Measurements from ENCODE around the gene NTN1. TPM values are rescaled to one million over a fixed set of nuclear protein-coding genes. Genes with fewer than 3 reads are reported as not detected.
"Not testable (repeated sequence)": the region's sequence is repeated elsewhere in the genome, so short reads cannot be mapped to it uniquely, and the experiment has no call there.

NTN1 gene
- total RNA-seq, 5 donors from 2014 or later (not counting 1 experiment from before 2014, with no cell fraction given): 0.07 to 0.15 (median 0.12) TPM; not detected in 1

DNA sequence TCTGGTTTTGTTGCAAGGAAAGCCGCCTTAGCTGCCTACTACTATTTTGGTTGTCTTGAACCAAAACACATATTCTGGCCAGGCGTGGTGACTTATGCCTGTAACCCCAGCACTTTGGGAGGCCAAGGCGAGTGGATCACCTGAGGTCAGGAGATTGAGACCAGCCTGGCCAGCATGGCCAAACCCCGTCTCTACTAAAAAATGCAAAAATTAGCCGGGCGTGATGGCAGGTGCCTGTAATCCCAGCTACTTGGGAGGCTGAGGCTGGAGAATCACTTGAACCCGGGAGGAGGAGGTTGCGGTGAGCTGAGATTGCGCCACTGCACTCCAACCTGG, 236.3 kb downstream of the NTN1 start:
- H3K4me1 ChIP-seq (ENCODE audit: control insufficient read depth in 1 of 2, extremely low read depth in 1 of 2, insufficient read depth in 2 of 2, low read length in 2 of 2); POLR2A ChIA-PET; H3K4me3 Mint-ChIP-seq; H3K4me3 ChIP-seq (ENCODE audit: control insufficient read depth in 1 of 2, extremely low read depth in 1 of 2, low read length in 1 of 2); H3K27ac ChIP-seq (ENCODE audit: low read length); H3K27me3 ChIP-seq (replicated peaks in 1 of 2; ENCODE audit: control insufficient read depth in 2 of 2, extremely low read depth in 1 of 2, insufficient read depth in 2 of 2, low read length in 1 of 2); H3K27ac Mint-ChIP-seq; H3K36me3 ChIP-seq (ENCODE audit: control insufficient read depth in 2 of 2, extremely low read depth in 1 of 2, insufficient read depth in 1 of 2, low read length in 1 of 2); H3K27me3 Mint-ChIP-seq; DNase-seq; CTCF ChIA-PET; H3K9me3 Mint-ChIP-seq; ATAC-seq (replicated peaks in 1 of 4); H3K36me3 Mint-ChIP-seq; H3K9me3 ChIP-seq: not testable (repeated sequence)
- WGBS (ENCODE audit: insufficient coverage): 96% methylated on average over 5 of the region's 9 CpGs
- peaks cover 22 to 26% (median 25%) of the 10 kb centered on the region in 3 donors for H3K4me1 Mint-ChIP-seq

DNA sequence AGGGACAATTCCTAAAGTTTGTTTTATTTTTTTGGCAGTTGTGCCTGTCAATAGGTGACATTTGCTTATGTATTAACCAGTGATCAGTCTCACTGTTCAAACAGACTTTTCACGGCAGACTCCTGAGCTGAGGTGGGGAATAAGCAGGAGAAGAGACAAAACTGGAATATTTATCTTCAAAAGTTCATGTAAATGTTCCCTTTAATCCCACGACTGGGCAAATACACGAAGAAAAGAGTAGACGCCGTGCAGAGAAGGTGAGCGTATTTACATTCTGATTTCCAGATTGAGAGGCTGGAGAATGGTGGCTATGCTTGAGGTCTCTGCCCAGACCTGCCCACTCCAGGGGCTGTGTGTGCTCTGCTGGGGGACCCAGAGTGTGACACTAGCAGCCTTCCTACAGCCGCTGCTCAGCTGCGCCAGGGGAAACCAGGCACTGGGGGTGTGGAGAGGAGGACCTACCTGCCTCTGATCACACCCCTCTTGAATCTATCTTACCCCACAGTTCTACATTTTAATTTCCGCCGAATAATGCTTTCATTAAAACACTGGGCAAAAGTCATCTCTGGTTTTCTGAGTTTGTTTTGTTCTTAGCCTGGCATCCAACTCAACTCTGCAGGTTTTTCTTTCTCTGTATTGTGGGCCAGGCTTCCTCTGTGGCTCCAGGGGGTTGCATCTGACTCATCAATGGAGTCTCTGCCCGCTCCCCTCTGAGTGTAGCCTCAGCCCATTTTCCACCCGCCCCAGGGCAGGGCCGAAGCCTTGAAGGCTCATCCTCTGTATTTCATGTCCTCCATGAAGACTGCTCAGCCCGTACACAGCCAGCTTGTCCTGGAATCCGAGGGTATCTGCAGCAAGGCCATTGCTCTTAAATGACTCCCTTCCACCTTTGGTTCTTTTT, 237.1 kb downstream of the NTN1 start:
- ChIA-PET CTCF (no interaction called here), POLR2A (no interaction called here)
- Histone ChIP-seq H3K4me3 (ENCODE audit: control insufficient read depth in 1 of 2, extremely low read depth in 1 of 2, low read length in 1 of 2) (no peak overlapping the region), H3K27me3 (replicated peaks in 1 of 2; ENCODE audit: control insufficient read depth in 2 of 2, extremely low read depth in 1 of 2, insufficient read depth in 2 of 2, low read length in 1 of 2) (no peaks in the 10 kb centered on the region), H3K27ac (ENCODE audit: low read length) (no peak overlapping the region), H3K9me3 (no peaks in the 10 kb centered on the region), H3K4me1 (ENCODE audit: control insufficient read depth in 1 of 2, extremely low read depth in 1 of 2, insufficient read depth in 2 of 2, low read length in 2 of 2) (peaks cover 5 to 7% of the 10 kb centered on the region in 2 experiments), H3K36me3 (ENCODE audit: control insufficient read depth in 2 of 2, extremely low read depth in 1 of 2, insufficient read depth in 1 of 2, low read length in 1 of 2) (no peaks in the 10 kb centered on the region)
- Mint-ChIP-seq H3K4me3 (no peak overlapping the region), H3K36me3 (peaks cover 3% of the 10 kb centered on the region), H3K4me1 (peaks cover 14 to 19% (median 17%) of the 10 kb centered on the region in 3 donors), H3K27me3 (no peaks in the 10 kb centered on the region), H3K27ac (no peak overlapping the region), H3K9me3 (no peaks in the 10 kb centered on the region)
- WGBS (ENCODE audit: insufficient coverage): 68% methylated on average over 5 of the region's 15 CpGs
- ATAC-seq (replicated peaks in 1 of 4) (no peak), DNase-seq (no peak)

DNA sequence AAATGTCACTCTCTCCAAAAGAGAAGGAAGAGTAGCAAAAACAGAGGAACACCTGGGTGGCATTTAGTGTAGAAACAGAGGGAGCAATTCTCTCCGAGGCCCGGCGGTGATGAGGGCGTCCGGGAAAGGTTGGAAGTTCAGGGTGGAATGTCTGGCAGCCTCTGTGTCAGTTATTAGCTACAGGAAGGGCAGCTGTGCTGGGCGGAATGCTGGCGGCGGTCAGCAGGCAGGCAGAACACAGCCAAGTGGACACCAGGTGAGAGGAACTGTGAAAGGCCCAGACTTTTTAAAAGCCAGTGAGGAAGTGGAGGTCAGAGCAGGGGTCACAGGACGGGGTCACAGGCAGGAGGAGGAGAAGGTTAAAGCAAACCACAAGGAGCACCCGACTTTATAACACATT, 238.1 kb downstream of the NTN1 start:
- Histone ChIP-seq H3K4me1 (ENCODE audit: control insufficient read depth in 1 of 2, extremely low read depth in 1 of 2, insufficient read depth in 2 of 2, low read length in 2 of 2) (peaks cover 0 to 3% of the 10 kb centered on the region in 2 experiments), H3K27ac (ENCODE audit: low read length) (no peak overlapping the region), H3K4me3 (ENCODE audit: control insufficient read depth in 1 of 2, extremely low read depth in 1 of 2, low read length in 1 of 2) (no peak overlapping the region), H3K36me3 (ENCODE audit: control insufficient read depth in 2 of 2, extremely low read depth in 1 of 2, insufficient read depth in 1 of 2, low read length in 1 of 2) (no peaks in the 10 kb centered on the region), H3K27me3 (replicated peaks in 1 of 2; ENCODE audit: control insufficient read depth in 2 of 2, extremely low read depth in 1 of 2, insufficient read depth in 2 of 2, low read length in 1 of 2) (no peaks in the 10 kb centered on the region), H3K9me3 (no peaks in the 10 kb centered on the region)
- H3K27me3 Mint-ChIP-seq: no peaks in the 10 kb centered on the region
- ChIA-PET CTCF (no interaction called here), POLR2A (no interaction called here)
- no peak overlapping the region for H3K4me3 Mint-ChIP-seq
- peaks cover 11% of the 10 kb centered on the region for H3K36me3 Mint-ChIP-seq
- DNase-seq (no peak), ATAC-seq (replicated peaks in 1 of 4) (no peak)
- 97% methylated on average over 7 of the region's 10 CpGs for WGBS (ENCODE audit: insufficient coverage)
- peaks cover 10 to 14% (median 10%) of the 10 kb centered on the region in 3 donors for H3K4me1 Mint-ChIP-seq
- H3K9me3 Mint-ChIP-seq: peaks cover 0 to 2% (median 0%) of the 10 kb centered on the region in 3 donors
- no peak overlapping the region for H3K27ac Mint-ChIP-seq

DNA sequence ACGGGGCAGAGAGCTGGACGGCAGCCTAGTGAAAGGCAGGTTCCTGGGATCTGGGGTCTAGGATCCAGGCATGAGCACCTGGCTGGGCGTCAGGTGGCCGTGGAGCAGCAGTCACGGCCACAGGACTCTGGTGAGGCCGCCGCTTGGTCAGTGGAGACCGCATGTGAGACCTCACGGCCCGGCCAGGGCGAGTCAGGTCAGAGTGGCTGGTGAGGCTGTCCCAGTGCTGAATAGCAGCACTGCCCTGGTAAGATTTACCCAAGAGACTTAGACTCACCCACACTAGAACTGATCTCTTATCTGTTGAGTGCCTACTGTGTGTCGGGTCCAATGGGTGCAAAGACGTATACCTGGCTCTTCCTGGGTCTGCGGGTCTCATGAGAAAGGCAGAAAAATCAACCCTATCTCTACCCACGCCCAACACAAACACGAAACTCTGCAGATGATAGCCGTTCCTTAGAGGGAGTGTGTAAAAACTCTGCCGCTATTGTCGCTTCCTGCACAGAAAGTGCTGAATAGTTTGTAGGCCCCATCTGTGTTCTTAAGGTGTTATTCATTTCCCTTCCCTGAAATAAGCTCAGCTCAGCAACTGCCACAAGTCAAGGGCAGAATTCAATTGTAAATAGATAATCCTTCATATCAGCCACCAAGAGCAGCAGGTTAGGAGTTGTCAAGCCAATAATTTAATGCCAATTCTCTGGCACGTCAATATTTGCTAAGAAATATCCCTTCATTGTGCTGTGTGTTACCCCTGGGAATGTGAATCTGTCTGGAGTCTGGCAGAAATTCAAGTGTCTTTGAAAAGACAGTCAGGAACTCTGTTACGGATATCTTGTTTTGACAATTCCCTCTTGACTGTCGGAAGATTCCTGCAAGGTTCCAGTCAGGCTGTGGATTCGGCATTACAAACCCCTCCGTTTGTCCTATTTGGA, 240.0 kb downstream of the NTN1 start:
- Mint-ChIP-seq H3K9me3 (peaks cover 0 to 4% (median 0%) of the 10 kb centered on the region in 3 donors), H3K4me3 (no peak overlapping the region), H3K27ac (no peak overlapping the region), H3K4me1 (peaks cover 9 to 14% (median 10%) of the 10 kb centered on the region in 3 donors), H3K27me3 (no peaks in the 10 kb centered on the region), H3K36me3 (peaks cover 21% of the 10 kb centered on the region)
- Histone ChIP-seq H3K9me3 (no peaks in the 10 kb centered on the region), H3K4me1 (ENCODE audit: control insufficient read depth in 1 of 2, extremely low read depth in 1 of 2, insufficient read depth in 2 of 2, low read length in 2 of 2) (peaks cover 0 to 3% of the 10 kb centered on the region in 2 experiments), H3K36me3 (ENCODE audit: control insufficient read depth in 2 of 2, extremely low read depth in 1 of 2, insufficient read depth in 1 of 2, low read length in 1 of 2) (no peaks in the 10 kb centered on the region), H3K27ac (ENCODE audit: low read length) (no peak overlapping the region), H3K4me3 (ENCODE audit: control insufficient read depth in 1 of 2, extremely low read depth in 1 of 2, low read length in 1 of 2) (no peak overlapping the region), H3K27me3 (replicated peaks in 1 of 2; ENCODE audit: control insufficient read depth in 2 of 2, extremely low read depth in 1 of 2, insufficient read depth in 2 of 2, low read length in 1 of 2) (no peaks in the 10 kb centered on the region)
- WGBS (ENCODE audit: insufficient coverage): 86% methylated on average over 11 of the region's 24 CpGs
- CTCF ChIA-PET: no interaction called here
- POLR2A ChIA-PET: no interaction called here
- ATAC-seq (replicated peaks in 1 of 4) (no peak), DNase-seq (no peak)

DNA sequence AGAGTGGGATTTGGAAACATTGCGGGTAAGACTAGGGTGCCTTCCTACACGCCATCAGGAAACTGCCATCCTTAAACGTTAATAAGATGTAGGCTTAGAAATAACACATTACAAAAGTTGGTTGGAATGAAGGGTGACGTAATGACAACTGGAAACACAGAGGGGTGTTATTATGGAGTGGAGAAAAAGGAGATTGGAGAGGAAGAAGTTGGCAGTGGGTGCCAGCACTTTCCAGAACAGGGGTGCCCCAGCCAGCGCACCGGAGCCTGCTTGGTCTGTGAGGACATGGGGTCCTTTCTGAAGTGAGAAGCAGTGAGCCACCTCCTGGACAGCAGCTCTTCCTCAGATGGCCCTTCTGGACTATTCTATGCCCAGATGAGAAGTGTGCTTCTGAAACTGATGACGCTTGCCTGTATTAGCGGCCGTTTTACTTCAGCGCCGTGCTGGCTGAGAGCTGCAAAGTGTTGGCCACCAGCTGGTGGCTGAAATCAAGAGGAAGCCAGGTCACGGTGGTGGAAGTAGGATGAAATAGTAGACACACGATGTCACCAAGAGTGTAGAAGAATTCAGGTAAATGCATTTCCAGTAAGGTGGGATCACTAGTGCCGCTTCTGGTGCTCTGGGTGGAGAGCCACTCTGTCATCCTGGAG, 244.8 kb downstream of the NTN1 start:
- ChIA-PET POLR2A (no interaction called here), CTCF (interaction anchor here in 1 of 2 donors (0.6 kb wide), 1 partner anchor 347 kb away, joined by 3 read pairs; no protein-coding TSS in a partner anchor)
- Histone ChIP-seq H3K36me3 (ENCODE audit: control insufficient read depth in 2 of 2, extremely low read depth in 1 of 2, insufficient read depth in 1 of 2, low read length in 1 of 2) (no peaks in the 10 kb centered on the region), H3K9me3 (no peaks in the 10 kb centered on the region), H3K4me1 (ENCODE audit: control insufficient read depth in 1 of 2, extremely low read depth in 1 of 2, insufficient read depth in 2 of 2, low read length in 2 of 2) (peaks cover 0 to 3% of the 10 kb centered on the region in 2 experiments), H3K4me3 (ENCODE audit: control insufficient read depth in 1 of 2, extremely low read depth in 1 of 2, low read length in 1 of 2) (no peak overlapping the region), H3K27ac (ENCODE audit: low read length) (no peak overlapping the region), H3K27me3 (replicated peaks in 1 of 2; ENCODE audit: control insufficient read depth in 2 of 2, extremely low read depth in 1 of 2, insufficient read depth in 2 of 2, low read length in 1 of 2) (no peaks in the 10 kb centered on the region)
- H3K36me3 Mint-ChIP-seq: peaks cover 44% of the 10 kb centered on the region
- H3K4me3 Mint-ChIP-seq: no peak overlapping the region
- DNase-seq (no peak), ATAC-seq (replicated peaks in 1 of 4) (no peak)
- H3K9me3 Mint-ChIP-seq: peaks cover 0 to 4% (median 0%) of the 10 kb centered on the region in 3 donors
- no peaks in the 10 kb centered on the region for H3K27me3 Mint-ChIP-seq
- 97% methylated on average over 9 of the region's 14 CpGs for WGBS (ENCODE audit: insufficient coverage)
- no peaks in the 10 kb centered on the region for H3K4me1 Mint-ChIP-seq
- no peak overlapping the region for H3K27ac Mint-ChIP-seq

DNA sequence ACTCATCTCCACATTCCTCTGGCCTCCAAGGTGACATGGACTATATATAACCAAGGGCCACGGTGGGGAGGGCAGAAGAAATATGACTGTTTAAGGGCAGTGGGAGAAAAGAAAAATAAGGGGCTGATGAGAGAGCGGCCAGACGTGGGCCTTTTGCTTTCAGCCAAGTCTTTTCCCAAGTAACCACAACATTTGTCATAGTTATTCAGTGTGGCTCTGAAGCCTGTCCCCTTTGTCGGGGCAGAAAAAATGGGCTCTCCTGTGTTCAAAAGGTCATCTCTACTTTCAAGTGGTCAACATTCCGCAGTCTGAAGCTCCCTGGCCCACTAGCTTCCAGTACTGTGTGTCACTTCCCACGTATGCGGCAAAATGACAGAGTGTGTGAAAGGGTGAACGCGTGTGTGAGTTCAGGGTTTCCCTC, 245.4 kb downstream of the NTN1 start:
- WGBS (ENCODE audit: insufficient coverage): 97% methylated on average over 4 of the region's 9 CpGs
- H3K9me3 Mint-ChIP-seq: peaks cover 0 to 4% (median 0%) of the 10 kb centered on the region in 3 donors
- POLR2A ChIA-PET: no interaction called here

More for the DNA sequence above, 245.4 kb downstream of the NTN1 start:
- DNase-seq (no peak), ATAC-seq (replicated peaks in 1 of 4) (no peak)
- H3K36me3 Mint-ChIP-seq: peaks cover 44% of the 10 kb centered on the region
- Histone ChIP-seq H3K4me3 (ENCODE audit: control insufficient read depth in 1 of 2, extremely low read depth in 1 of 2, low read length in 1 of 2) (no peak overlapping the region), H3K27ac (ENCODE audit: low read length) (no peak overlapping the region), H3K36me3 (ENCODE audit: control insufficient read depth in 2 of 2, extremely low read depth in 1 of 2, insufficient read depth in 1 of 2, low read length in 1 of 2) (no peaks in the 10 kb centered on the region), H3K27me3 (replicated peaks in 1 of 2; ENCODE audit: control insufficient read depth in 2 of 2, extremely low read depth in 1 of 2, insufficient read depth in 2 of 2, low read length in 1 of 2) (no peaks in the 10 kb centered on the region), H3K9me3 (no peaks in the 10 kb centered on the region), H3K4me1 (ENCODE audit: control insufficient read depth in 1 of 2, extremely low read depth in 1 of 2, insufficient read depth in 2 of 2, low read length in 2 of 2) (peaks cover 0 to under 1% of the 10 kb centered on the region in 2 experiments)
- CTCF ChIA-PET: no interaction called here
- no peak overlapping the region for H3K27ac Mint-ChIP-seq
- H3K27me3 Mint-ChIP-seq: no peaks in the 10 kb centered on the region
- no peak overlapping the region for H3K4me3 Mint-ChIP-seq
- no peaks in the 10 kb centered on the region for H3K4me1 Mint-ChIP-seq

Data from T-cell (primary cell).